Activated naive CD4-positive, alpha-beta T cell treated with anti-CD3 and anti-CD28 coated beads, Interleukin-2, amount 10 ng/mL, durations not matched to agents 7 days and 5 days (primary cell): ENCODE measurements around the gene TMEM212.

Source experiments
- CTCF ChIA-PET: fragments of 350-600 bp; sonication (Branson Sonifier 250); formaldehyde crosslinking; loops from one replicate; lab custom pipeline; 2021; ENCODE audit warnings: antibody characterized with exemption; lab: Charles Lee
- DNase-seq: peaks from one replicate; pipeline ENCODE4 v3.0.0-alpha.2; 2020
- H3K27ac Mint-ChIP-seq: one replicate; pipeline ENCODE4 v1.8.0; 2021; ENCODE audit warnings: mild to moderate bottlenecking, moderate library complexity, mixed read lengths
- H3K27me3 Mint-ChIP-seq: one replicate; pipeline ENCODE4 v1.8.0; 2021; ENCODE audit warnings: mild to moderate bottlenecking, mixed read lengths
- H3K36me3 Mint-ChIP-seq: one replicate; pipeline ENCODE4 v1.8.0; 2021; ENCODE audit warnings: mixed read lengths
- H3K4me1 Mint-ChIP-seq: one replicate; pipeline ENCODE4 v1.8.0; 2021; ENCODE audit warnings: mixed read lengths
- H3K4me3 Mint-ChIP-seq: one replicate; pipeline ENCODE4 v1.8.0; 2021; ENCODE audit warnings: mild to moderate bottlenecking, moderate library complexity, mixed read lengths
- H3K9me3 Mint-ChIP-seq: one replicate; pipeline ENCODE4 v1.8.0; 2021; ENCODE audit warnings: mixed read lengths

TMEM212 gene

DNA sequence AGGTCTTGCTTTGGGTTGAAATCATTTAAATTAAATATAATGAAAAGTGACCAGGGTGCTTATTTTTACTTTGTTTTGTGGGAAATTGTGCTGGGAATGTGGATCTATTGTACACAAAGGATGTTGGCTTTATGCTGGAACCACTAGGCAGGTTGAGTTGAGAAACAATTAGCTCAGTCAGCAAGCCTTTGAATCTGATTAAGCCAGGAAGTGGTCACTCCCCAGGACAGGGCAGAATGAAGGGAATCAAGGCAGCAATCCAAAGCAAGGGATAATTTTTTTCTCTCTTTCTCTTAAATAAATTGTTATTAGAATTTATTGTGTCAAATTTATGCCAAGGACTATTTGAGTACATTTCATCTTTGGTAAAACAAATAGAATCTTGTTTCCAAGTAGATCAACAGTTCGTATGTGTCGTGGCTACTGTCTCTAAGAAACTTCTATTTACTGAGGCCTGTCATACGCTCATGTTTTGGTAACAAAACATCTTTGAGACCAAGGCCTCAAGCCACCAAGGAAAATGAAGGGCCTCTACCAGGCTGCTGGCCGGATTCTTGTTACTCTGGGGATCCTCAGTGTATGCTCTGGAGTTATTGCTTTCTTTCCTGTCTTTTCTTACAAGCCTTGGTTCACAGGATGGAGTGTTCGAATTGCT is at the start of gene TMEM212:
Gene TMEM212 (plus strand): TSS at position 486 of the 655 bp plus-strand sequence. CDS start 35 bp downstream, at position 521.
- Mint-ChIP-seq H3K27ac (no peak within 1 kb of the TSS), H3K4me3 (no peak within 1 kb of the TSS), H3K36me3 (peaks cover 3% of the 10 kb centered on the region), H3K27me3 (peaks cover 9% of the 10 kb centered on the region), H3K4me1 (peaks cover 19% of the 10 kb centered on the region), H3K9me3 (peaks cover 2% of the 10 kb centered on the region)
- CTCF ChIA-PET, result no interaction called here
- no peak for DNase-seq

DNA sequence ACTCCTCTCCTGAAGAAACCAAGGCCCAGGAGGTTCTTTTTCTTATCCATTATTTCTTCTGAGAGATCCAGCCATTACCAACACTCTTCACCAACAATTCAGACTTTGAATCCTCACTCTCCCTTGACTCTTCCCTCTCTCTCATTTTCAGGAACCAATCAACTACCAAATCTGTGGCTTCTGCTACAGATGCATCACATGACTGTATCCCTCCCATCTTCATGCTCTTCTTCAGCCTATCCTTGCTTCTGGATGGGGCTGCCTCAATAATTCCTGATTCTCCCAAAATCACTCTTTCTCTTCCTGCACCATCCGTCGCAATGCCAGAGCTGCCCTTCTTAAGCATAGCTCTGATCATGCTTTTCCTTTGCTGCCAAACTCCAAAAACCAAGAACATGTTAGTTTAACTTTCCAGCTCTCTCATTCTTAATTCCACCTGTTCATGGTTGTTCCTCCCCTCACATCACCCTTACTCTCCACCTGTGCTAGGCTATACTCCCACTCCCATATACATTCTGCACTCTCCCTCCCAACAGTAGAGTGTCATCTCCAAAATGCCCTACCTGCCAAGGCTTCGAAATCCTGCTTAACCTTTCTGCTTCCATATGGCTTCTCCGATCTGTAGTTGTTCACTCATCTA is 46.4 kb upstream of the TMEM212 start:
- no peaks in the 10 kb centered on the region for H3K9me3 Mint-ChIP-seq
- no peak overlapping the region for H3K4me3 Mint-ChIP-seq
- no peak for DNase-seq
- H3K27ac Mint-ChIP-seq, result no peak overlapping the region
- H3K27me3 Mint-ChIP-seq, result no peaks in the 10 kb centered on the region
- no peaks in the 10 kb centered on the region for H3K4me1 Mint-ChIP-seq
- no peaks in the 10 kb centered on the region for H3K36me3 Mint-ChIP-seq
- CTCF ChIA-PET, result no interaction called here

DNA sequence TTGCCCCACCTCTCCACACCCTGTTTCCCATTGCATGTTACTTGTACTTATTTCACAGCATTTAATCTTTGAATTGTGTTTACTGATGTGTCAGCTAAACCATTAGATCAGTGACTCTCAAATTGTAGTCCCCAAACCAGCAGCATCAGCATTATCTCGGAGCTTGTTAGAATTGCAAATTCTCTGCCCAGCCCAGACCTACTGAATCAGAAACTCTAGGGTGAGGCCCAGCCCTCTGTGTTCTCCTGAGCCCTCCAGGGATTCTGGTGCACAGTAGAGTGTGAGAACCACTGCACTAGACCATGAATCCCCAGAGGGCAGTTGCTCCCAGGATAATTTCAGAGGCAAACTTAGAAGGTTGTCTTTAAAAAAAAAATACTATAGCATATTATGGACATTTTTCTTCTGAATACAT is 45.9 kb upstream of the TMEM212 start:
- Mint-ChIP-seq H3K27ac (no peak overlapping the region), H3K9me3 (no peaks in the 10 kb centered on the region), H3K4me1 (no peaks in the 10 kb centered on the region), H3K4me3 (no peak overlapping the region), H3K27me3 (peaks cover 3% of the 10 kb centered on the region), H3K36me3 (no peaks in the 10 kb centered on the region)
- CTCF ChIA-PET, result interaction anchor here (0.7 kb wide), 1 partner anchor 60 kb away, joined by 3 read pairs; no protein-coding TSS in a partner anchor
- DNase-seq, result no peak

DNA sequence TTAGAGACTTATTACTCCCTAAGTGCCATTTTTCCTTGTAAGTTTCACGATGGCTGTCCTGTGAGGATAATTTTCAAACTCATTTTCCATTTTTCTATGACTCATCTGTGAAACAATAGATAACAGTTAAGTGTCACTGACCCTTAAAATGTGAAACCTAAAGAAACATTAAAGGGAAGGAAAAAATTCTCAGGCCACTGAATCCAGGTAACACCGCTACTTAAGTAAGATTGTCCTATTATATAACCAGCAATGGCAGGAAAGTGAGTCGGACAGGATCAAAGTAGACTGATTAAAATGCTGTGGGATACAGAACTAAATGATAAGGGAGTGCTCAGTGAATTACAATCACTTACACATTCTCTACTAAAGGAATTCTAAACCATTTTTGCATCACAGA is 45.3 kb upstream of the TMEM212 start:
- Mint-ChIP-seq H3K27me3 (peaks cover 9% of the 10 kb centered on the region), H3K4me3 (no peak overlapping the region), H3K27ac (no peak overlapping the region), H3K9me3 (no peaks in the 10 kb centered on the region), H3K36me3 (no peaks in the 10 kb centered on the region), H3K4me1 (no peaks in the 10 kb centered on the region)
- DNase-seq, result no peak
- CTCF ChIA-PET, result interaction anchor here (0.7 kb wide), 1 partner anchor 60 kb away, joined by 3 read pairs; no protein-coding TSS in a partner anchor

DNA sequence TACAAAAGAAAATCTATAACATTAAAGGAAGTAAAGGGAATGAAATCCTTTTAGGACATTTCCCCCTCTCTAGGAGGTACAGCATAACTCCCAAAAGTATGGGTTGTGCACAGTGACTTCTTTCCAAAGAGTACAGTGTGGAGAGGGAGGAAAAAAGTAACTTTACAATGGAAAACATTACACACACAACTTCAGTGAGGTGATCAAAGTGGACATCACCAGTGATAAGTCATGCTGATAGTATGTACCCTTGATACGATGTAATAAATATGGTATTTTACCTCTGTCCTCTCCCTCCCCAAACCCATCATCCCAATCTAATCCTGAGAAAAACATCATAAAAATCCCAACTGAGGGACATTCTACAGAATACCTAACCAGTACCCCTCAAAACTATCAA is 43.6 kb upstream of the TMEM212 start:
- H3K27ac Mint-ChIP-seq, result no peak overlapping the region
- DNase-seq, result no peak
- peaks cover 16% of the 10 kb centered on the region for H3K27me3 Mint-ChIP-seq
- H3K9me3 Mint-ChIP-seq, result no peaks in the 10 kb centered on the region
- CTCF ChIA-PET, result no interaction called here
- no peaks in the 10 kb centered on the region for H3K36me3 Mint-ChIP-seq
- H3K4me3 Mint-ChIP-seq, result no peak overlapping the region
- H3K4me1 Mint-ChIP-seq, result no peaks in the 10 kb centered on the region

DNA sequence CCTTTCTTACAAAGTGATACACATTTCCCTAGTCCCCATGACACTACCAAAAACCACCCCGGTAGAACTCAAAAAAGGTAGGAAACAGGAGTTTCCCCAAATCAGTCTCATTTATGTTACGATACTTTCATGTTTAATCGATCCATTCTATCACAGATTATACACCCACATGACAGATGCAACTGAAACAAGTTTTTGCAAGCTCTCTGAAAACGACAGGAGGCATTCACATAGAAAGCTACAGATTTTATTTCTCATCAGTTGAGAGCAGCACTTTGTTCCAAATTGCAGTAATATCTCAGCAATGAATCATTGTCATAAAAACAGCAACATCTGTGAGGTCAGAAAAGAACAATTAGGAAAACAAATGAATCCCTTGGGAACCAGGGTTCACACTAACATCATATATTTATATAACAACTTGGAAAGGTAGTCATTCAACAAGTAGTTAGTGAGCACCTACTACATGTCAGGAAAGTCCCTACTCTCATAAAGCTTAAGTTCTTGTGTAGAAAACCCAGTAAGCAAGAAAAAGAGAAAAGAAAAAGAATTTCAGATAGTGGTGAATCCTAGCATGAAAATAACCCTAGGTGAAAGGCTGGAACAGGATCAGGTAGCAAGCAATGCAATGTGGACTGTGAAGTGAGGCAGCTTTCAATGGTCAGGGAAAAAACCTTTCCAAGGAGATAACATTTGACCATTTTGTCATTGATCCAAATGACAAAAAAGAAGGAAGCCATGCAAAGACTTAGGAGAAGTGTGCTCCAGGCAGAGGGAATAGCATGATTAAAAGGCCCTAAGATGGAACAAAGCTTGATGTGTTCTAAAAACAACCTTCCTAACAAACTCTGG is 41.2 kb upstream of the TMEM212 start:
- H3K4me1 Mint-ChIP-seq, result no peaks in the 10 kb centered on the region
- H3K36me3 Mint-ChIP-seq, result no peaks in the 10 kb centered on the region
- peaks cover 22% of the 10 kb centered on the region for H3K27me3 Mint-ChIP-seq
- CTCF ChIA-PET, result no interaction called here
- H3K27ac Mint-ChIP-seq, result no peak overlapping the region
- H3K9me3 Mint-ChIP-seq, result no peaks in the 10 kb centered on the region
- DNase-seq, result no peak
- no peak overlapping the region for H3K4me3 Mint-ChIP-seq

DNA sequence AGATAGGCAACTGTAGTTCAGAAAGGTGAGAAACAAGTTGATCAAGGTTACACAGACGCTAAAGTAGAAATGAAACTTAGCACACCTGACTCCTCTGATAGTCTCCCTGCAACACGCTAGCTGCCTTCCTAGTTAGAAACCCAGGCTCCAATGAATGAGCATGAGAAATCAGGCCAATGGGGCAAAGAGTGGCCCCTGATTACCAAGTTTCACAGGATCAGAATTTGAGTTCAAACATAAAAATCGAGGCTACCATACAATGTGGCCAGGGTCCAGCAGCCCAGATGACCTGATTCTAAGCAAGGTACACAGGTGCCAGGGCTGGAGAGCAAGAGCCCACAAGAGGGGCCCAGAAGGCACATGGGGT is 40.6 kb upstream of the TMEM212 start:
- Mint-ChIP-seq H3K27ac (no peak overlapping the region), H3K27me3 (peaks cover 22% of the 10 kb centered on the region), H3K4me3 (no peak overlapping the region), H3K9me3 (no peaks in the 10 kb centered on the region), H3K4me1 (no peaks in the 10 kb centered on the region), H3K36me3 (no peaks in the 10 kb centered on the region)
- CTCF ChIA-PET, result no interaction called here
- DNase-seq, result no peak

DNA sequence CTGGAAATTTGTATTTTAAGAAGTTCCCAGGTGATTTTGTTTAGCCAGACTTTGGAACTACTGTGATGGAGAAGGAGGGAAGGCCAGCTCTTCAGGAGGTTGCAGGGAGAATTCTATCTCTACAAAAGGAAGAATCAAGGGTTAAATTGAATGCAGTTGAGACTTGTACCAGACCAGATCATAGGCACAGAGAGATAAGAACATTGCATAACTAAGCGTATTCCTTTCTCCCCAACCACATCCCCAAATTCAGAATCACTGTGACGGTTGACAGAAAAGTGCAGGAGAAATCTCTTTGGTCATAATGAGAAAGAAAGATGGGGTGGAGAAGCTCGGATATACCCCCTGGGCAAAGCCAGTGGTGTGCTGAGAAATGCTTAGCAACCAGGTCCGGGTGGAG is 40.1 kb upstream of the TMEM212 start:
- no peaks in the 10 kb centered on the region for H3K36me3 Mint-ChIP-seq
- peaks cover 22% of the 10 kb centered on the region for H3K27me3 Mint-ChIP-seq
- H3K4me1 Mint-ChIP-seq, result no peaks in the 10 kb centered on the region
- no peaks in the 10 kb centered on the region for H3K9me3 Mint-ChIP-seq
- no peak for DNase-seq
- no peak overlapping the region for H3K27ac Mint-ChIP-seq
- H3K4me3 Mint-ChIP-seq, result no peak overlapping the region
- CTCF ChIA-PET, result no interaction called here

DNA sequence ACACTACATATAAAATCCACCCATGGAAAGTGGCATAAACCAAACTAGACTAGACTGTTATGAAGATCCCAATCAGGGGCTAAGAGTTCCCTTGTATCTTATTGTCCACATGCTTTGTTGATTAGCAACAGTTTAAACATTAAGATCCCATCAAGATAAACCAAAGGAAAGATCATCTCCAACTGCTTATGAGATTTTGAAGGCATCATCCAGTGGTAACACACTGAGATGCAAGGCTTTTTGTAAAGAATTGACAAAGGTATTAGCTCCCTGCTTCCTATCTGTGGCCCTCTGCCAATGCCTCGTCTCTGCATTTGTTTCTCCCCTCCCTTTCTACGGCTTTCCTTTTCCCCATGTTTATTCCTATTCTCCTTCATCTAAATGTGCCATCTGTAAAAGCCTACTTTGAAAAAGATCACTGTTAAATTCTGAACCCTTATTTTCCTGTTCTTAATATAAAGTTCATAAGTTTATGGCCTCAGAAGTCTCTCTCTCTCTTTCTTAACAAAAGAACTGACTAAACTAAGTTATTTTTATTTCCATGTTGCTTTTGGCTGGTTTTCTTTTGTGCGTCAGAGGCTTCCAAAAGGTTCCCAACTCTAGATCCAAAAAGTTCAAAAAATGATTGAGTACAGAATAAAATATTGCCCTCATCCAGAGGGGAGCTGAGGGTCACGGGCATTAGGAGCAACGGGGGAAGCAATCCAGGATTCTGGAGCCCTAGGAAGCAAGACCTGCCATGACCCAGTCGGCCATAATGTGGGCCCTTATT is 38.3 kb upstream of the TMEM212 start:
- no peaks in the 10 kb centered on the region for H3K36me3 Mint-ChIP-seq
- CTCF ChIA-PET, result interaction anchor here (0.6 kb wide), 1 partner anchor 15 kb away, joined by 3 read pairs; no protein-coding TSS in a partner anchor
- H3K9me3 Mint-ChIP-seq, result no peaks in the 10 kb centered on the region
- H3K4me3 Mint-ChIP-seq, result no peak overlapping the region
- peaks cover 35% of the 10 kb centered on the region for H3K27me3 Mint-ChIP-seq
- no peak for DNase-seq
- peaks cover 8% of the 10 kb centered on the region for H3K4me1 Mint-ChIP-seq
- H3K27ac Mint-ChIP-seq, result no peak overlapping the region

DNA sequence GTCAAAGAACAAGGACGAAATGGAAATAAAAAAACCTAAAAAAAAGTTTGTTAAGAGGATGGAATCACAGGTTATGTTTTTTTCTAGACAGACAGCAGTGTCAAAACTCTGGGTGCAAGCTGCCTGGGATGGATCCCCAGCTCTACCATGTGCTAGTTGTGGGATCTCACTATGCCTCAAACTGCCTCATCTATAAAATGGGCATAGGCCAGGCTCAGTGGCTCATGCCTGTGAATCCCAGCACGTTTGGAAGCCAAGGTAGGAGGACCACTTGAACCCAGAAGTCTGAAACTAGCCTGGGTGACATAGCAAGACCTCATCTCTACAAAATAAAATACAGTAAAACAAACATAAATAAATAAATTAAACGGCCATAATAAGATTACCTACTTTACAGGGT is 37.5 kb upstream of the TMEM212 start:
- H3K4me1 Mint-ChIP-seq, result peaks cover 13% of the 10 kb centered on the region
- H3K4me3 Mint-ChIP-seq, result no peak overlapping the region
- no peak for DNase-seq
- H3K36me3 Mint-ChIP-seq, result no peaks in the 10 kb centered on the region
- peaks cover 43% of the 10 kb centered on the region for H3K27me3 Mint-ChIP-seq
- no peaks in the 10 kb centered on the region for H3K9me3 Mint-ChIP-seq
- CTCF ChIA-PET, result no interaction called here
- no peak overlapping the region for H3K27ac Mint-ChIP-seq

DNA sequence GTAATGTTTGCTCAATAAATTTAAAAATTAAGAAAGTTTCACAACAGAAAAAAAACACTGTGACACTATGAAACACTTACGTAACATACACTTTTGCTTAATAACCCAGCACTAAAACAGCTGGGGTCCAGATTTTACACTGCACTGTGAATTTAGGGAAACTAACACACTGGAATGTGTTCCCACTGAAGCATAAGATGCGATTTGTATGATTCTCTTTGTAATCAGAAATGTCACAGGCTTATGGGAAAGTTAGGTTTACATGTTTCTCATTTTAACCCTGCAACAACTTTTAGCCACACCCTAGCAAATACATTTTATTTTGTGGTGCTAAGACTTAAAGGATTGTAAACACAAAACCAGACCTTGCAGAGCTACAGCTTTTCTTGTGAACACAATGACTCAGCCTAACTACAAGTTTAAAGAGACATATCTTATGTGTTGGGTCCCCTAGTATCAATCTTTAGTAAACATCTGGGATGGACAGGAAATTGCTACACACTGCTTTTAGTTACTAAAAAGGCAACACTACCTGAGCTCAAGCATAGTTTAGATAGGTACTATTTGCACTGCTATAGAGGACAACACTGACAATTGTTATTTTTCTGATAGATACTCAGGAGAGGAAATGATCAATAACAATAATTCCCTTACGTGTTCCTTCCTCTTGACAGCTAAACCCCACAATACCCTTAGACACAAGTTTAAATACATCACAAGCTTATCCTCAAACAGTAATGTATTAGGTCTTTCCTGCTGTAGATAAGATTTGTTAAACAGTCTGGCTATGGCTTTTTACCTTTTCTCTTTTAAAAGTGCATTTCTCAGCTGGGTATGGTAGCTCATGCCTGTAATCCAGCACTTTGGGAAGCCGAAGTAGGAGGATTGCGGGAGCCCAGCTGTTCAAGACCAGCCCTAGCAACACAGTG is 36.7 kb upstream of the TMEM212 start:
- H3K27ac Mint-ChIP-seq, result no peak overlapping the region
- no peak for DNase-seq
- CTCF ChIA-PET, result no interaction called here

DNA sequence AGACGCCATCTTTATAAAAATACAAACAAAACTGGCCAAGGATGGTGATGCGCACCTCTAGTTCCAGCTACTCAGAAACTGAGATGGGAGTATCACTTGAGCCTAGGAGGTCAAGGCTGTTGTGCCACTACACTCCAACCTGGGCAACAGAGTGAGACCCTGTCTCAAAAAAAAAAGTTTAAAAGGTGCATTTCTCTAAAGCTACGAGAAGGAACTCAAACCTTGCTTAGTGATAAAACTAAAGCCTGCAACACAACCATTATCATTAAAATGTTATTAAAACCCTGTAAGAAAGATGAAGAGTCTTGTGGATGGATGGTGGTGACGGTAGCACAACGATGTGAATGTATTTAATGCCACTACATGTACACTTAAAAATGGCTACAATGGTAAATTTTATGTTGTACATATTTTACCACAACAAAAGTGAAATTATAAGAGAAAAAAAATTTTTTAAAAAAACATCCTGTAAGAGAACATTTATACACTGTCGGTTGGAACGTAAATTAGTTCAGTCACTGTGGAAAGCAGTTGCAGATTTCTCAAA is 35.9 kb upstream of the TMEM212 start:
- peaks cover 49% of the 10 kb centered on the region for H3K27me3 Mint-ChIP-seq
- no peak overlapping the region for H3K27ac Mint-ChIP-seq
- CTCF ChIA-PET, result no interaction called here
- no peaks in the 10 kb centered on the region for H3K9me3 Mint-ChIP-seq
- H3K4me3 Mint-ChIP-seq, result no peak overlapping the region
- H3K36me3 Mint-ChIP-seq, result no peaks in the 10 kb centered on the region
- DNase-seq, result no peak
- peaks cover 14% of the 10 kb centered on the region for H3K4me1 Mint-ChIP-seq

More for the DNA sequence above, 36.7 kb upstream of the TMEM212 start:
- no peaks in the 10 kb centered on the region for H3K9me3 Mint-ChIP-seq
- H3K4me1 Mint-ChIP-seq, result peaks cover 14% of the 10 kb centered on the region
- H3K27me3 Mint-ChIP-seq, result peaks cover 46% of the 10 kb centered on the region
- no peaks in the 10 kb centered on the region for H3K36me3 Mint-ChIP-seq
- H3K4me3 Mint-ChIP-seq, result no peak overlapping the region

DNA sequence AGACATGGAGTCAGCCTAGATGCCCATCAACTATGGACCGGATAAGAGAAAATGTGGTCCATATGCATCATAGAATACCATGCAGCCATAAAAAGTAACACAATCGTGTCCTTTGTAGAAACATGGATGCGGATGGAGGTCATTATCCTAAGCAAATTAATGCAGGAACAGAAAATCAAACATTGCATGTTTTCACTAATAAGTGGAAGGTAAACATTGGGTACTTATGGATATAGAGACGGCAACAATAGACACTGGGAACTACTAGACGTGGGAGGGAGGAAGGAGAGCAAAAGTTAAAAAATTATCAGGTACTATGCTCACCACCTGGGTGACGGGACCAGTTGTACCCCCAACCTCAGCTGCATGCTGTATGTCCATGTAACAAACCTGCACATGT is 35.3 kb upstream of the TMEM212 start:
- Mint-ChIP-seq H3K4me1 (peaks cover 14% of the 10 kb centered on the region), H3K27me3 (peaks cover 43% of the 10 kb centered on the region), H3K27ac (no peak overlapping the region), H3K4me3 (no peak overlapping the region), H3K9me3 (no peaks in the 10 kb centered on the region), H3K36me3 (no peaks in the 10 kb centered on the region)
- no peak for DNase-seq
- CTCF ChIA-PET, result no interaction called here
